DMS 273 (cell line): ENCODE measurements around the gene ADNP.
"Not testable (repeated sequence)": the region's sequence is repeated elsewhere in the genome, so short reads cannot be mapped to it uniquely, and the experiment has no call there.

Experiments
- DNase-seq: peaks from one replicate; lab custom pipeline; 2025; ENCODE audit not compliant: unreplicated experiment; lab: John Stamatoyannopoulos, UW

The ADNP gene

DNA sequence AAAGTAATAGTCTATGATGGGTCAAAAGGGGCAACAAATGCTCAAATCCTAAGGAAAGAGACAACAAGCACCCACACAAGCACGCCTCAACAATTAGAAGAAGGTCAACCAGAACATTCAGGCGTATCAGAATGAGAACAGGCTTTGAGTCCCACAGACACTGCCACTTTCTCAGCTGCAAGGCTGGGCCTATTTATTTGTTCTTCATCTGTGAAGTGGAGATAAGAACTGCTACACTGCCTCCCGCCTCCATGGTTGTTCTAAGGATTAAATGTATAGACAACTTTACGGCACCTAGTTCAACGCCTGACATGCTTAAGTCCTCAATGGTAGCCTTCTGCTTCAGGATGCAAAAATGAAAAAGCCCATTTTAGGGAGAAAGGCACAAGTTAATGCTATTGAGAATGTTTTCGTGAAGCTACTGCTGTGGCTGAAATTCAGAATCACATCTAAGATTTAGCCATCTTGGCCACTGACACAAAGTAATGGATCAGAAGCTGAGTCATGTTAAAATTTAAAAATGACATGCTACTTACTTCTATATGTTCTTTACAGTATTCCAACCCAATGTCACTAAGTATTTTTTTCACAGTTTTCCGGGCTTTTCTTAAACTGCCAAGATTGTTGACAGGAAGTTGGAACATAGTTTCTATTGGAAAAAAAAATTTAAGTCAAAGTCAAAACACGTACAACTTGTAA, 27.7 kb downstream of the ADNP start:
- DNase-seq: no peak

DNA sequence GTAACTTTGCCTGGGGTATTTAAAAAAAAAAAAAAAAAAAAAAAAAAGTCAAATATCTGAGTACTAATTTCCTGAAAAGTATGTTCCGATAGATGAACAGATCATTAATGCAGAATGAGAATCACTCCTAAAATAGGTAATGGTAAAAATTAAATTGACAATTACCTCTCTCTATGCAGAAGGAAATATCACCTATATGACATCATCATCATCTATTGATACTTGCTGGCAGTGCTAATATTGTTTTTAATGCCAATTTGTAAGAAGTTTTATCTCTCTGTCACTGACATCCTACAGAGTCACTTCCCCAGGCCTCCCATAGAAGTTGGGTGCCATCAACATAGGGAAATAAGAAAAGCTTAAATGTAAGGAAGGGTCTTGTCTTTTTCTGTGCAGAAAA, 29.9 kb downstream of the ADNP start:
- DNase-seq: no peak

DNA sequence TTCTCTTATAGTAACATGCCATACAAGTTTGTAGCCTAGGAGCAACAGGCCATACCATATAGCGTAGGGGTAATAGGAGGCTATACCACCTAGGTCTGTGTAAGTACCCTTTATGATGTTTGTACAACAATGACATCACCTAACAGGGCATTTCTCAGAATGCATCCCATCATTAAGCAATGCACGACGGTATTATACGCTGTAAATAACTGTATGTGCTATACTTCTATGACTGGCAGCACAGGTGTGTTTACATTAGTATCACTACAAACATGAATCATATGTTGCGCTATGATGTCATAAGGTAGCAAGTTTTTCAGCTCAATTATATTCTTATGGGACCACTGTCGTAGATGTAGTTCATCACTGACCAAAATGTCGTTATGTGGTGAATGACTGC, 31.0 kb downstream of the ADNP start:
- DNase-seq: no peak

DNA sequence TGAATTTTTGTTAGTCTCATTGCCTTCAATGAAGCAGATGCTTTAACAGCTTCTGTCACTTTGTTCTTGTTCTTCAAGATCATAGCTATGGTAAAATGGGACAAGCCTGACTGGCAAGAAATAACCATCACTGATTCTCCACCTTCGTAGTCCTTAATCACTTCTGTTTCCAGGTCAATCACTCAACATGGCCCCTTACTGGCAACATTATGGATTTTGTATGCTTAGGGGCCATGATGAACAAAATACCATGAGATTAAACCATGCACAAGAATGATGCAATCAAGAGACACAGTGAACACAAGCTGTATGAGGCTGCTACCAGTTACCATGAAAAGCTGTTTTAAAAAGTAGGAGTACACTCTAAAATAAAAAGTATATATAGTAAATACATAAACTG, 32.8 kb downstream of the ADNP start:
- DNase-seq: no peak

DNA sequence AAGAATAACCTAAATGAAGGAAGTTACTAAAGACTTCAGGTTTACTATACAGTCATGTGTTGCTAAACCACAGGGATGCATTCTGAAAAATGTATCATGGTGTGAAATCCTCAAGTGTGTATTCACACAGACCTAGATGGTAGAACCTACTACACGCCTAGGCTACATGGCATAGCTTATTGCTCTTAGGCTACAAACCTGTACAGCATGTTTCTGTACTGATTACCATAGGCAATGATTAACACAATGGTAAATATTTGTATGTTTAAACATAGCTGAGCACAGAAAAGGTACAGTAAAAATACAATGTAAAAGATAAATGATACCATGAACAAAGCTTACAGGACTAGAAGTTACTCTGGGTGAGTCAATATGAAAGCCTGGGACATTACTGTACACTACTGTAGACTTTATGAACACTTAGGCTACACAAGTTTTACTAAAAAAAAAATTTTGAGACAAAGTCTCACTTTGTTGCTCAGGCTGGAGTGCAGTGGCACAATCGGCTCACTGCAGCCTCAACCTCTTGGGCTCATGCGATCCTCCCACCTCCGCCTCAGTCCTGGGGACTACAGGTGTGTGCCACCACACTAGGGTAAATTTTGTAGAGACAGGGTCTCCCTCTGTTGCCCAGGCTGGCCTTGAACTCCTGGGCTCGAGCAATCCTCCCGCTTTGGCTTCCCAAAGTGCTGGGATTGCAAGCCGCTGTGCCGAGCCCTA, 36.0 kb downstream of the ADNP start:
- DNase-seq: no peak

DNA sequence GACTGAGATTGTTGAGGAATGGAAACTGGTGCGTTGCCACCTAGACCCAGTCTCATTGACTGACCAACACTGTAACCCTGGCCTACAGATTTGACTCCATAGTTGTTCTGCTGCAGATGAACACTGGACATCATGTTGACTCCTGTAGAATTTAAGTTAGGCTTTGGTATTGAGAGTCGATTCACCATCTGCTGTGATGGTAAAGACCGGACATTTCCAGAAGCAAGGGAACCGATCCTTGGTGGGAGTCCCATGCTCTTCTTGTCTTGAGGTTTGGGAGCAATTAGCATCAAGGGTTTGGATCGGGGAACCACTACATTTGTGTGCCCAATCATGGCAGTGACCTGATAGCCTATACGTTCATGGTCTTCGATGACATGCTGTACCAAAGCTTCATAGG, 37.6 kb downstream of the ADNP start:
- DNase-seq: no peak

DNA sequence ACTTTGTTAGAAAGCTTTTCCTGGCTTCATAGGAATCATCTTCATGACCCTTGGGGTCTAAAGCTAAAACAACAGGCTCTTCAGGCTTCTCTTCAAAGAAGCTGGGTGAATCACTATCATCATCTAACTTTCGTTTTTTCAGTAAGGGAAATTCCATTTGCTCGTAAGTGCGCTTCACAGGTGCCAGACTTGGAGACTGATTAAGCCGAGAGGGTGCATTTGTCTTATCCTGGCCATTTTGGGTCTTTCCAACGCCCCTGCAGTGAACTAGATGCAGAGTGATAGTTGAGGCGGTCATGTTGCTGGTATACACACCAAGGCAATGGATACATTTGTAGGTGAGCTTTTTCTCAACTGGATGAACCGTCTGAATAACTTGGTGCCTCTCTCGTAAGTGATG, 38.8 kb downstream of the ADNP start:
- DNase-seq: no peak

DNA sequence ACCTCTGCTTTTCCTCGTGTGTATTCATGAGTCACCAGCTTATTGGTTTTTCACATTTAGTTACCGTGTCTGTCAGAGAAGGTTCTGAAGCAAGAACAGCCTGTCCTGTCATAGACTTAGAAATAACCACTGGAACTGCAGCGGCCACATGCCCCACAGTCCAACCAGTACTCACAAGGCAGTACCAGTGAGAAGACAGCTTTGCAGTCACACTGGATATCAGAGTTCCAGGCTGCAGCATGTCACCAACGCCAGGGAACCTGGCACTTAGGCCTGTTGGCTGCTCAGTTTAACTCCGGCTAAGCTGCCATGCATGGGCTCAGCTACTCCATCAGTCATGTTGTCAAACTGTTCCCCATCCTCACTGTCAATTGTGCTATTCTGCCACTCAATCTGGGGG, 40.1 kb downstream of the ADNP start:
- DNase-seq: no peak

DNA sequence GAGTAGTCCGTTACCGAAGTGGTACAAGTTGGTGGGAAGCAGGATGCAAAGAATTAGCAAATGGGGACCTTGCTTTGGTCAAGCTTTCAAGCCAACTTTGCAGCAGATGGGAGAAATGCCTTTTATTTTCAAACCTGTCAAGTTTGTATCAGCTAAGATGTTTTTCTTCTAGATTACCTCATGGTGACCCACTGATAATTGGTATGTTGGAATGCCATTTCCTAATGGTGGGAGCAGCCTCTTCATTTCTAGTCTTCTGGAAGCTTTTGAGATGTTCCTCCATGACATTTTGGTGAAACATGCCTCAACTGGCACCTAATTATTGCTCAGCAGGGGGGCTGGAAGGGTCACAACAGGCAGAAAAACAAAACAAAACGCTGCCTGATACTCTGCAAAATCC, 43.7 kb downstream of the ADNP start:
- DNase-seq: no peak

DNA sequence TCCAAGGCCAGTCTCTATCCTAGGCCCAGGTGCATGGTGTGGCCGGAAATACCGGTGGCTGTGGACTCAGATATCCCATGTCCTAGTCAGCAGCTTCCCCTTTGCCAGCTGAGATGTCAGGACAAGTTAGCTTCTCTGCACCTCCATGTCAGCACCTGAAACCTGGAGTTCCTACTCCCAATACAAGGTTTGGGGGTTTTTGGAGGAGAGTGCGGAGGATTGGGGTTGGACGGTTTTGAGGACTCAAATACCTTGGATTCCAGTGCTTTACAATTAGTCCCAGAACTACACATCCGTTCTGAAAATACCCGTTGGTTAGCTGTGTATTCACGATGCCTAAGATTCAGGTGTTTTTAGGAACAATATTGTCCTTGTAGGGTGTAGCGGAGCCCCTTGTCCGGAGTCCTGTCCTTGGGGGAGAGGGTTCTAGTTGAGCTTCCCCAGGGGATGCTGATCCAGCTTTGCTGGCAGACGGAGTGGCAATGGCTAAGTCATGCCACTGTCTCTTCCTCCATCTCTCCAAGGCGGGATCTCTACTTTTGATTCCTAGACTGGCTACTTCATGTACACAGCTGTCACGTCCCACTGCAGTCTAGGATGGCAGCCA, 45.0 kb downstream of the ADNP start:
- DNase-seq: peak; percentile 47

DNA sequence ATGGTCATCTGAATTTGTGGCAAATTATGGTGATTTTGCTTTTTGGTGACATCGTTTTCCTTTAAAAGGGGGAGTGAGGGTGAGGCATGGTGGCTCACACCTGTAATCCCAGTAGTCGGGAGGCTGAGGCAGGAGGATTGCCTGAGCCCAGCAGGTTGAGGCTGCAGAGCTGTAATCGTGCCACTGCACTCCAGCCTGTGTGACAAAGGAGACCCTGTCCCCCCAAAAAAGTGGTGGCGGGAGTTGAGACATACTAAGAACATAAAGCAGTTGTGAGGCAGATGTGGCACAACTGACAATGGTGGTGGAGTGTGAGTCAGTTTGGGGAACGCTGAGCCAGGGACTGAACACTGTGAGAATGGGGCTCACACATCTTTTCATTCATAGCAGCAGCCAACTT, 45.5 kb downstream of the ADNP start:
- no peak for DNase-seq

DNA sequence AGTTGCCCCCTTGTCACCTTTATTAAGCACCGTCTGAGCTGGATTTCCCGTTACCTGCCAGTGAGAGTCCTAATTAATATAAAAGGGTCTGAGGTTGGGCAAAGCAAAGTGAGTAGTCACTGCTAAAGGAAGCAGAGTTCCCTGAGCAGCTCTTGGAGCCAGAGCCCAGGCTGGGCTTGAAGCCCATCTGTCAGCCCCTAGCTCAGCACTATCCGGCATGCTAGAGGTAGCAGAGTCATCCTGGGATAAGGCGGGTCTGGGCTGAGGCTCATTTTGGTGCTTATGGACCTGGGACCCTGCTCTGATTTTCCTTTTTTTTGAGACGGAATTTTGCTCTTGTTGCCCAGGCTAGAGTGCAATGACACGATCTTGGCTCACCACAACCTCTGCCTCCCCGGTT, 46.2 kb downstream of the ADNP start:
- peak; percentile 47 for DNase-seq

DNA sequence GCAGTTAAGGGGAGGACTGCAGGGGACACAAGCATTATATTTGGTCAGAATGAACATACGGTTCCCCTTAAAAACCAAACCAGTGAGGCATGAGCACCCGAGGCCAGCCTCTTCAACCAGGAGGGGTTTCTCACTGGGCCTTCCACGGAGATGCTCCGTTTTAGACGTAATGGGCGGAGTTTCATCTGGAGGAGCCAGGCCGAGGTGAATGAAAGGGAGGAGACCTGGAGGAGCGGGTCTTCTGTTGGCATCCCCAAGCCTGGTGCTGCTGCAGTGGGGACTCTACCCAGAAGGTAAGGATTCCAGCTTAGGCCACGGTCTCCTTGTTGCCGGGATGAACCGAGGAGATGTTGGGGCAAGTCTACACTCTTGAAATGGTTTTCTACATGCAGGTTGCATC, 47.4 kb downstream of the ADNP start:
- no peak for DNase-seq

DNA sequence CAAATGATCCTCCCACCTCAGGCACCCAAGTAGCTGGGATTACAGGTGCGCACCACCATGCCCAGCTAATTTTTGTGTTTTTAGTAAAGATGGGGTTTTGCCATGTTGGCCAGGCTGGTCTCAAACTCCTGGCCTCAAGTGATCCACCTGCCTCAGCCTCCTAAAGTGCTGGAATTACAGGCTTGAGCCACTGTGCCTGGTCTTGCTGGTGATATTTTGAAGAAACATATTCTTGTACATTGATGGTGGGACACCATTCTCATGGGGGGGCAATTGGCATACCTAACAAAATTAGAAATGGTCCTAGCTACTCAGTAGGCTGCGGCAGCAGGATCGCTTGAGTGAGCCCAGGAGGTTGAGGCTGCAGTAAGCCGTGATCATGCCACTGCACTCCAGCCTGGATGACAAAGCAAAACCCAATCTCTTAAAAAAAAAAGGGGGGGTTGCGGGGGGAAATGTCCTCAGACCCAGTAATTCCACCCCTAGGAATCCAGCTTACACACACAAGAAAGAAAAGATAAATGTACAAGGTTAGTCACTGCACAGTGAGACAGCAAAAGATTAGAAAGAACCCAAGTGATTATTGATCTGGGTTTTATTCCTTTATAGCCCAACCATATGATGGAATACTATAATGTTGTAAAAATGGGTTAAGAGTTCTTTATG, 49.3 kb downstream of the ADNP start:
- DNase-seq: not testable (repeated sequence)

DNA sequence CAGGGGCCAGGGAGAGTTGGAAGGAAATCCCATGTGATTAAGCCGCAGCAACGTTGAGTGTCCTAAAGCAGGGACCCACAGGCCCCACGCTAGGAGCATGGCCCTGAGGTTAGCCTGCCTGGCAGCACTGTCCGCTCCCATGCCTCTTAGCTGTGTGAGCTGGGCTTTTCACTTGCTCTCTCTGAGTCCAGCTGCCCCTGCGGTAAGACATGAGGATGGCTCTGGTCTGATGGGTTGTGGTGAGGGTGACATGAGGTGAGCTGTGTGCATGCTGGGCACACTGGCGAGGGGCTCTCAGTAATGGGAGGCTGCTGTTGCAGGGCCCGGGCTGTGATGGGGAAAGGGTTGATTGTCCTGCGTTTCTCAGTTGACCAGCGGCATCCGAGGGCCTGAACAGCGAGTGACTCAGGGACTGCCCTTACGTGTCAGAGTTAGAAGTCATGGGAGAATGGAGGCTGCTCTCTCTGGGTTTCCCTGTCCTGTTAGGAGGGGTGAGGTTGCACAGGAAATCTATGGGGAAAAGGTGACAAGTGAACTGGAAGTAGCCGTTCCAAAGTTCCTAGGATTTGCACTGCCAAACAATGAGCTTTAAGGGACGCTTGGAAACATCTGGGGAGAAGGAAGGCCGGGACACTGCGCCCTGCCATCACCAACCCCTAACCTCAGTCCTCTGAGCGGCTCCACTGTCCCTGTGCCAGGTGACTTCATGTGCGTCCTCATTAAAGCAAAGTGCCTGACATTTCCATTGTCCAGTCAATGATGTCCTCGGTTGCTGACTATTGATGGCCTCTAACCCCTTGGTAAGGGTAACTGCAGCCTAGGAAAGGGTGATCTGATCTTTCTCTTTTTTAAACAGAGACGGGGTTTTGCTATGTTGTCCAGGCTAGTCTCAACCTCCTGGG, 51.3 kb downstream of the ADNP start:
- DNase-seq: no peak

DNA sequence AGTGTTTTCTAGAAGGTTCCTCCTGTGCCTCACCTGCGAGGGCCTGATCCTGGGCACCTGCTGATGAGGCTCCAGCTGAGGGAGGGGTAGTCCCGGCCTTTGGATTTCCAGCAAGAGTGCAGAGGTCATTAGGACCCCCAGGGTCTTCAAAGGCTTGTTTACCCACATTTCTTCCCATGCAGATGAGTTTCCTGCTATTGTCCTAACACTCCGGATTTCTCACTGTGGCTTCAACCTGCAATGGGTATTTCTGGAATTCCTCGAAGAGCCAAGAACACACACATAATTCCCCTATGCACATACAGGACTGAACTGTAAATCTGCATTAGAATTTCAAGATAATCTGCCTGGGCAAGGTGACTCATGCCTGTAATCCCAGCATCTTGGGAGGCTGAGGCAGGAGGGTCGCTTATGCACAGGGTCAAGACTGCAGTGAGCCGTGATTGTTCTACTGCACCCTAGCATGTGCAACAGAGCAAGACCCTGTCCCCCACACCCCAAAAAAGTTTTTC, 53.9 kb downstream of the ADNP start:
- no peak for DNase-seq

DNA sequence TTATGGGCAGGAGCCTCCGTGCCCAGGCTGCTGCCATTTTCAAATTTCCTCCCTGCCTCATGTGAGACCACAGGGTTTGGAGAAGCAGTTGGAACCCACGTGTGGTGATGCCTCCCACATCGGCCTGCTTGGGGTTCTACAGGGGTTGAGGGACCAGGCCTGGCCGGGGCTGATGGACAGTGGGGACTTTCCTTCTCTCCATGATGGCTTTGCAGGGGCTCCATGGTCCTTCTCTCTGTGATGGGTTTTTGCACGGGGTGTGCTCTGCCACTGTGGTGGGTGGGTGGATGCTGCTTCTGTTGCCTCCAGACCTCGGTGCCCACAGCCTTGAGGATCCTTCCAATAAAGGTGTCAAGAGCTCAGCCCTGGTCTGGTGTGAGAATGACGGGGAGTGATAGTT, 54.4 kb downstream of the ADNP start:
- no peak for DNase-seq

DNA sequence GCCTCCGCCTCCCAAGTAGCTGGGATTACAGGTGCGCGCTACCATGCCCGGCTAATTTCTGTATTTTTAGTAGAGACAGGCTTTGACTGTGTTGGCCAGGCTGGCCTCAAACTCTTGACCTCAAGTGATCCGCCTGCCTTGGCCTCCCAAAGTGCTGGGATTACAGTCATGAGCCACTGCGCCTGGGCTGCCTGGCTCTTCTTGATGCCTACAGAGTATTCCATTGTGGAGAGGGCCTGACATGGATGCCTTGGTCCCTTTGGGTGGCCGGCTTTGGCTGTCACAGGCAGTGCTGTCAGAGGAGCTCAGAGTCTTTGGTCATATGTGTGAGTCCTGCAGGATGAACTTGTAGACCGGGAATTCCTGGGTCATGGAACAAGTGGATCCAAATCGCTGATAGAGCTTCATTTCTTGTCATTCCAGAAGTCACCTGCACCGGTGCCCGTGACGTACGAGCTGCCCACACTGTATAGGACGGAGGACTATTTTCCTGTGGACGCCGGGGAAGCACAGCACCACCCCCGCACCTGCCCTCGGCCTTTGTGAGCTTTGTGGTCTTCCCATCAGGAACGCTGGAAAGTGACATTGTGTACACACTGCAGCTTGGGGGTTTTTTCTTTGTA, 55.1 kb downstream of the ADNP start:
- no peak for DNase-seq

DNA sequence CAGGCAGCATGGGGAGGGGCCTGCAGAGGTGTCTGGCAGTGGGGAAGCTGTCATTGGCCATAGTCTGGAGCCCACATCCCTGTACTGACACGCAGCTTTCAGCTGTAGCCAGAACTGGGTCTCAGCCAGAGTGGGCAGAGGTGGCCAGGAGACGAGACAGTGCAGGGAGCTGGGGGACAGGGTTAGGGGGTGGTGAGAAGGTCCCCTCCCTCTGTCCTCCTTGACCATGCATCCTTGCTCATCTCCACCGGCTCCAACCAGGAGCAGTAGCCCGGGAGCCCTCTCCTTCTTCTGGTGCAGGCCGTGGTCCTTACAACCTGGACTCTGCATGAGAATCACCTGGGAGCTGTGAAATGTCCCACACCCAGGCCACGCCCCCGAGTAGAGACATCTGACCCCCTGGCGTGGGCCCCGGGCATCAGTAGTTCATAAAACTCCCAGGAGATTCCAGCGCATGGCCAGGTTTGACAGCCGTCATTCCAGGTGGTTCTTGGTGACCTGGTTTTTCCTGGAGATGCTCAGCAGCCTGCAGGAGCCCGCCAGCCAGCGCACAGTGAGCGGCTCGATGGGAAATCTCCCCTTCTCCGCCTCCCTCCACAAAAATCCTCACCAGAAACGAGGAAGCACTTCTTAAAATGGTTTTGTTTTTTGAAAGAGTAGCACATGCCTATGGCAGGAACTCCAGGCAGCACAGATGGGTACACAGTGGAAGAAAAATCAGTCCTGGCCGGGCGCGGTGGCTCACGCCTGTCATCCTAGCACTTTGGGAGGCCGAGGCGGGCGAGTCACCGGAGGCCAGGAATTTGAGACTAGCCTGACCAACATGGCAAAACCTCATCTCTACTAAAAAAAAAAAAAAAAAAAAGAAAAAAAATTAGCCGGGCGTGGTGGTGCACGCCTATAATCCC, 56.2 kb downstream of the ADNP start:
- no peak for DNase-seq
